ENCODE results near the gene POT1. TPM values are rescaled to one million over a fixed set of nuclear protein-coding genes. Genes with fewer than 3 reads are reported as not detected.

POT1 gene
- total RNA-seq, 2 donors from 2014 or later: 9.3 to 12.0 TPM

DNA sequence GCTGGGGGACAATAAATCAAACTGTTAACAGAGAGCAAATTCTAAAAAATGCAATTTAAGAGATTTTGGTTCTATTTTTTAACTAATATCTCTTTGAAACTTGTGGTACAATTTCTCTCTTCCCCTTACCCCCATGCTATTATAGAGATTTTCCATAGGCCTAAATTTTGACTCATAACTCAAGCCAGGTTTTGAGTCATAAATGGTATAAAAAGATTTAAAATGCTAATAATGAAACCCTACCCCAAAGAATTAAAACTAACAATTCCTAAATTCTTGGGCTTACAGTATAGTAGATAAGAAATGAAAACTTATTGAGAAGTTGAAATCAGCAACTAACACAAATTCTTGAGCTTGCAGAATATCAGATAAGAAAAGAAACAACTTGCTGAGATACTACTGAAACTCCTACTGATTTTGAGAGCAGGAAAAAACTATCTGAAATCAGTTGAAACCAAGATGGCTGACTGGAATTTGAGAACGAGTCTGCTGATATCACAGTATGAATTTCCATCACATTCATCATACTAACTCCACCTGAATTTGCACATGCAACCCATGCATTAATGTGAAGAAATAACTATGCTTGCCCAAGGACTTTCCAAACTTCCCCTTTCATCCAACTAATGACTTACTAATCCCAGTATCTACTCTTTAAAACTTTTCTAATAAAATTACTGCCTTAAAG lies 36.3 kb downstream of the POT1 start:
- Histone ChIP-seq H3K4me3 (no peak overlapping the region), H3K9ac (ENCODE audit: low read depth in 2 of 2, low read length in 2 of 2) (no peak overlapping the region), H3K36me3 (no peaks in the 10 kb centered on the region), H3K9me3 (no peaks in the 10 kb centered on the region), H3K4me1 (no peaks in the 10 kb centered on the region), H3K27me3 (no peaks in the 10 kb centered on the region), H3K27ac (no peak overlapping the region)
- intact Hi-C loops (cut with DNase I): no loop called here
- TF ChIP-seq, protein P1, sequence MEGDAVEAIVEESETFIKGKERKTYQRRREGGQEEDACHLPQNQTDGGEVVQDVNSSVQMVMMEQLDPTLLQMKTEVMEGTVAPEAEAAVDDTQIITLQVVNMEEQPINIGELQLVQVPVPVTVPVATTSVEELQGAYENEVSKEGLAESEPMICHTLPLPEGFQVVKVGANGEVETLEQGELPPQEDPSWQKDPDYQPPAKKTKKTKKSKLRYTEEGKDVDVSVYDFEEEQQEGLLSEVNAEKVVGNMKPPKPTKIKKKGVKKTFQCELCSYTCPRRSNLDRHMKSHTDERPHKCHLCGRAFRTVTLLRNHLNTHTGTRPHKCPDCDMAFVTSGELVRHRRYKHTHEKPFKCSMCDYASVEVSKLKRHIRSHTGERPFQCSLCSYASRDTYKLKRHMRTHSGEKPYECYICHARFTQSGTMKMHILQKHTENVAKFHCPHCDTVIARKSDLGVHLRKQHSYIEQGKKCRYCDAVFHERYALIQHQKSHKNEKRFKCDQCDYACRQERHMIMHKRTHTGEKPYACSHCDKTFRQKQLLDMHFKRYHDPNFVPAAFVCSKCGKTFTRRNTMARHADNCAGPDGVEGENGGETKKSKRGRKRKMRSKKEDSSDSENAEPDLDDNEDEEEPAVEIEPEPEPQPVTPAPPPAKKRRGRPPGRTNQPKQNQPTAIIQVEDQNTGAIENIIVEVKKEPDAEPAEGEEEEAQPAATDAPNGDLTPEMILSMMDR (IDR thresholded peaks at IDR 0.05): no peak
- no peak for DNase-seq

- intact Hi-C loops (cut with DNase I): no loop called here
- Histone ChIP-seq H3K4me3 (no peak overlapping the region), H3K9me3 (no peaks in the 10 kb centered on the region), H3K27me3 (no peaks in the 10 kb centered on the region), H3K4me1 (no peaks in the 10 kb centered on the region), H3K27ac (no peak overlapping the region), H3K36me3 (no peaks in the 10 kb centered on the region), H3K9ac (ENCODE audit: low read depth in 2 of 2, low read length in 2 of 2) (no peak overlapping the region)
- no peak for DNase-seq
- TF ChIP-seq, protein P1 (IDR thresholded peaks at IDR 0.05): no peak
These were observed 42.4 kb downstream of the POT1 start for GRCh38 chr7:124887247-124887646.

- Histone ChIP-seq H3K9ac (ENCODE audit: low read depth in 2 of 2, low read length in 2 of 2) (no peak overlapping the region), H3K9me3 (no peaks in the 10 kb centered on the region), H3K27ac (no peak overlapping the region), H3K4me1 (no peaks in the 10 kb centered on the region), H3K4me3 (no peak overlapping the region), H3K36me3 (no peaks in the 10 kb centered on the region), H3K27me3 (no peaks in the 10 kb centered on the region)
- TF ChIP-seq, protein P1 (IDR thresholded peaks at IDR 0.05): no peak
- no peak for DNase-seq
- intact Hi-C loops (cut with DNase I): no loop called here
These were observed 47.6 kb downstream of the POT1 start for GRCh38 chr7:124881981-124882380.

- H3K27me3 ChIP-seq: no peaks in the 10 kb centered on the region
- TF ChIP-seq, protein P1 (IDR thresholded peaks at IDR 0.05): no peak
- intact Hi-C loops (cut with DNase I): no loop called here
- no peaks in the 10 kb centered on the region for H3K36me3 ChIP-seq
- no peaks in the 10 kb centered on the region for H3K4me1 ChIP-seq
- DNase-seq: no peak
- no peak overlapping the region for H3K27ac ChIP-seq
- no peaks in the 10 kb centered on the region for H3K9me3 ChIP-seq
- H3K4me3 ChIP-seq: no peak overlapping the region
- H3K9ac ChIP-seq (ENCODE audit: low read depth in 2 of 2, low read length in 2 of 2): no peak overlapping the region
These were observed 49.9 kb downstream of the POT1 start for GRCh38 chr7:124879771-124880170.

- no peaks in the 10 kb centered on the region for H3K27me3 ChIP-seq
- no peak overlapping the region for H3K27ac ChIP-seq
- no peak overlapping the region for H3K9ac ChIP-seq (ENCODE audit: low read depth in 2 of 2, low read length in 2 of 2)
- intact Hi-C loops (cut with DNase I): no loop called here
- H3K4me1 ChIP-seq: no peaks in the 10 kb centered on the region
- H3K4me3 ChIP-seq: no peak overlapping the region
- DNase-seq: no peak
- no peaks in the 10 kb centered on the region for H3K36me3 ChIP-seq
- TF ChIP-seq, protein P1 (IDR thresholded peaks at IDR 0.05): no peak
- H3K9me3 ChIP-seq: no peaks in the 10 kb centered on the region
These were observed 50.5 kb downstream of the POT1 start for GRCh38 chr7:124879103-124879502.

Measured in colonic mucosa (tissue), 4 donors.